Lung (tissue), 12 donors: ENCODE data around the gene RNF152. TPM values are rescaled to one million over a fixed set of nuclear protein-coding genes. Genes with fewer than 3 reads are reported as not detected.

Source experiments
- ATAC-seq: fragments of 200-7000 bp; cut with Tn5 transposase; one replicate; pipeline ENCODE4 v1.9.1; 2020; ENCODE audit warnings: moderate number of reproducible peaks; ENCODE audit not compliant: insufficient read depth, low FRiP score
- DNase-seq, 3 donors: peaks; one replicate each; pipeline ENCODE4 v3.0.0-alpha.2; 2013 to 2017
- H3K27ac ChIP-seq, 2 donors: one replicate each; pipeline ENCODE4 v1.5.1; 2013; ENCODE audit warnings: mild to moderate bottlenecking in 2 of 2, moderate library complexity in 2 of 2, control low read depth in 1 of 2, inconsistent platforms in 1 of 2, low read depth in 1 of 2, low read length in 1 of 2
- H3K27me3 ChIP-seq, 3 donors: one replicate each; pipeline ENCODE4 v1.5.1; 2013; ENCODE audit warnings: low read length in 2 of 3; ENCODE audit not compliant: control insufficient read depth in 3 of 3, insufficient read depth in 3 of 3
- H3K36me3 ChIP-seq, 4 donors: one replicate each; pipeline ENCODE4 v1.5.1; 2013; ENCODE audit warnings: low read length in 4 of 4, mild to moderate bottlenecking in 1 of 4, moderate library complexity in 1 of 4; ENCODE audit not compliant: control insufficient read depth in 4 of 4, insufficient read depth in 4 of 4
- H3K4me1 ChIP-seq, 5 donors: one replicate each; pipeline ENCODE4 v1.5.1; 2013; ENCODE audit warnings: low read length in 5 of 5, mild to moderate bottlenecking in 2 of 5, moderate library complexity in 1 of 5; ENCODE audit not compliant: control insufficient read depth in 5 of 5, insufficient read depth in 5 of 5
- H3K4me3 ChIP-seq: one replicate; pipeline ENCODE4 v1.5.1; 2013; ENCODE audit warnings: mild to moderate bottlenecking, control low read depth, moderate library complexity
- H3K9ac ChIP-seq, 2 donors: one replicate each; pipeline ENCODE4 v1.5.1; 2013; ENCODE audit warnings: low read length in 2 of 2, control low read depth in 1 of 2; ENCODE audit not compliant: insufficient read depth in 1 of 2
- H3K9me3 ChIP-seq, 4 donors: one replicate each; pipeline ENCODE4 v1.5.1; 2013; ENCODE audit warnings: low read length in 3 of 4, mild to moderate bottlenecking in 1 of 4, moderate library complexity in 1 of 4; ENCODE audit not compliant: control insufficient read depth in 4 of 4, insufficient read depth in 3 of 4
- CTCF ChIP-seq: IDR thresholded peaks from 2 replicates; pipeline ENCODE4 v1.5.1; 2012; ENCODE audit warnings: mild to moderate bottlenecking; ENCODE audit errors: control extremely low read depth, extremely low read depth
- WGBS, 2 donors: extraction: QIAGEN DNeasy Blood & Tissue Kit; methylation state at CpG; one replicate each; pipeline ENCODE4 v1.1.7; 2013; 5-methylcytosine and 5-hydroxymethylcytosine counted together
- polyA plus RNA-seq, 2 donors: library from polyadenylated mRNA; stranded (reverse); fragments of 200-250 nt; gene quantifications; one replicate each; pipeline ENCODE4 v1.2.1, GENCODE V29; 2013
- total RNA-seq, 2 donors: library from RNA; depleted of rRNA in 1 of 2; stranded (reverse); fragments of >200 nt in 1 of 2; gene quantifications; one replicate each; pipeline ENCODE4 v1.2.1, GENCODE V29; 2014 to 2021
- donor health status: control.
- donor health status: control.
- donor health status: Bipolar disorder and iron deficiency.
- donor health status: healthy.
- donor health status: DM: yes; HTN: yes; CAD: no.

RNF152 gene
- total and polyA plus RNA-seq, 4 donors = 1.1 to 55.6 (median 9.6) TPM

GRCh38 chr18:61876899-61877298 lies 15.9 kb downstream of the RNF152 start:
- Histone ChIP-seq H3K4me1 (no peaks in the 10 kb centered on the region), H3K9ac (no peak overlapping the region), H3K27ac (no peak overlapping the region), H3K9me3 (no peaks in the 10 kb centered on the region), H3K4me3 (no peak overlapping the region), H3K27me3 (no peaks in the 10 kb centered on the region), H3K36me3 (no peaks in the 10 kb centered on the region)
- 85 to 87% methylated on average over 4 of the region's 4 CpGs for WGBS, 2 donors
- no peak for DNase-seq
- no peak for ATAC-seq
- no peak for TF ChIP-seq CTCF

- Histone ChIP-seq H3K27me3 (no peaks in the 10 kb centered on the region), H3K9ac (no peak overlapping the region), H3K4me1 (peaks cover 4 to 12% (median 8%) of the 10 kb centered on the region in 5 donors), H3K27ac (peak overlapping the region in 1 of 2 donors; percentile 78), H3K4me3 (no peak overlapping the region), H3K36me3 (no peaks in the 10 kb centered on the region), H3K9me3 (no peaks in the 10 kb centered on the region)
- ATAC-seq (no peak), DNase-seq (peak; percentile 61 to 83 (median 70))
- 52 to 66% methylated on average over 8 of the region's 8 CpGs for WGBS, 2 donors
- no peak for TF ChIP-seq CTCF
These were observed 22.7 kb downstream of the RNF152 start for GRCh38 chr18:61870151-61870550.

GRCh38 chr18:61869636-61870035 lies 23.2 kb downstream of the RNF152 start:
- H3K9me3 ChIP-seq = no peaks in the 10 kb centered on the region
- peaks cover 4 to 12% (median 8%) of the 10 kb centered on the region in 5 donors for H3K4me1 ChIP-seq
- H3K27me3 ChIP-seq = no peaks in the 10 kb centered on the region
- H3K27ac ChIP-seq = no peak overlapping the region
- DNase-seq (peak in 2 of 3 donors; percentile 64 to 72), ATAC-seq (no peak)
- no peaks in the 10 kb centered on the region for H3K36me3 ChIP-seq
- no peak for TF ChIP-seq CTCF
- 62 to 65% methylated on average over 4 of the region's 4 CpGs for WGBS, 2 donors
- H3K4me3 ChIP-seq = no peak overlapping the region
- H3K9ac ChIP-seq = no peak overlapping the region
